Psoas muscle (tissue), 8 donors: ENCODE data around the gene CDH20. TPM values are rescaled to one million over a fixed set of nuclear protein-coding genes. Genes with fewer than 3 reads are reported as not detected.

ENCODE experiments used
- ATAC-seq, 4 donors: fragments of 200-7000 bp; cut with Tn5 transposase; one replicate each; pipeline ENCODE4 v1.9.1; 2020; ENCODE audit warnings: moderate library complexity in 3 of 4, mild to moderate bottlenecking in 2 of 4
- DNase-seq, 2 donors: peaks; one replicate each; pipeline ENCODE4 v3.0.0-alpha.2; 2020
- H3K27ac ChIP-seq: fragments of 200-600 bp; one replicate; pipeline ENCODE4 v1.8.0; 2022
- H3K27me3 ChIP-seq, 3 donors: fragments of 200-600 bp in 1 of 3; one replicate each; pipeline versions ENCODE4 v1.6.1 to v1.8.0; 2013 to 2022; ENCODE audit warnings: low read length in 2 of 3, mild to moderate bottlenecking in 2 of 3, moderate library complexity in 1 of 3; ENCODE audit not compliant: insufficient read depth in 3 of 3
- H3K36me3 ChIP-seq, 2 donors: fragments of 200-600 bp in 1 of 2; one replicate each; pipeline versions ENCODE4 v1.6.1 to v1.8.0; 2013 to 2022; ENCODE audit warnings: low read depth in 1 of 2, mild to moderate bottlenecking in 1 of 2, moderate library complexity in 1 of 2; ENCODE audit not compliant: insufficient read depth in 1 of 2
- H3K4me1 ChIP-seq: fragments of 200-600 bp; one replicate; pipeline ENCODE4 v1.8.0; 2022
- H3K4me3 ChIP-seq: fragments of 200-600 bp; one replicate; pipeline ENCODE4 v1.8.0; 2022; ENCODE audit warnings: mild to moderate bottlenecking
- H3K9me3 ChIP-seq: fragments of 200-600 bp; one replicate; pipeline ENCODE4 v1.8.0; 2022
- WGBS, 3 donors: extraction: QIAGEN DNeasy Blood & Tissue Kit; methylation state at CpG; one replicate each; pipeline versions ENCODE4 v1.1.6 to v1.1.7; 2013; 5-methylcytosine and 5-hydroxymethylcytosine counted together
- intact Hi-C, 2 donors: fragments of 100-400 bp; cut with DNase I; formaldehyde crosslinking; loops; one replicate each; pipeline versions ENCODE4 v1.11.0 to v1.14.2; 2022
- polyA plus RNA-seq, 3 donors: library from polyadenylated mRNA; stranded (reverse); fragments of 200-250 nt; gene quantifications; one replicate each; pipeline ENCODE4 v1.2.3, GENCODE V29; 2013
- total RNA-seq, 4 donors: library from RNA; stranded (reverse); fragmentation: NEBNext Ultra II Directional in 2 of 4; extraction: Animal tissue kit (Norgen Biotek cat#: 25700) in 2 of 4; gene quantifications; one replicate each; pipeline versions ENCODE4 v1.2.1 to v1.2.4, GENCODE V29; 2021 to 2023
- TF ChIP-seq, protein P1 (sequence below): fragments of 200-600 bp; IDR thresholded peaks from one replicate; pipeline ENCODE4 v1.8.0; 2022; ENCODE audit warnings: antibody characterized with exemption
- donor health status: healthy with polysubstance abuse.
- donor health status: DM: no; HTN: no; CAD: no; lungs with moderate emphysema.
- donor health status: Bipolar disorder and iron deficiency.
- donor health status: healthy.
- donor health status: DM: yes; HTN: yes; CAD: no.
- donor health status: DM: no; HTN: no; CAD: no.
- donor health status: DM: no; HTN: no; CAD: no.
- donor health status: DM: yes; HTN: yes; CAD: no.

CDH20 gene
- total and polyA plus RNA-seq, 7 donors: 0.10 to 16.3 (median 2.6) TPM

DNA sequence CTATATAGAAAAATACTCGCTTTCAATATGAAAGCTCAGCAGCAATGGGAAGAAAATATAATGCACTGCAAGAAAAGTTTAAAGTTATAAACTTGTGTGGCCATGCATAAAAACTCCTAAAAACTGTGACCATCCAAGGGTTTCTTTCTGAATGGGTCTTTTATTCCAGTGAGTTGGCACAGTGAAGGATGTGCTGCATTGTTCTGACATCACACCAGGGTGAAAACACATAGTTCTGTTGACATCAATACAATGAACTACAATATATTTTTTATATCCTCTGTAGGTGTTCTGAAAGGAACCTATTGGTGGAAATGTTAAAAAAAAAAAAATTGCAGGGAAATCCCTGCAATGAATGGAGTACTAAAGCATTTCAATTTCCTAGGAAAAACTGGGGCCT lies 80.2 kb downstream of the CDH20 start:
- no peak overlapping the region for H3K4me3 ChIP-seq
- TF ChIP-seq, protein P1, sequence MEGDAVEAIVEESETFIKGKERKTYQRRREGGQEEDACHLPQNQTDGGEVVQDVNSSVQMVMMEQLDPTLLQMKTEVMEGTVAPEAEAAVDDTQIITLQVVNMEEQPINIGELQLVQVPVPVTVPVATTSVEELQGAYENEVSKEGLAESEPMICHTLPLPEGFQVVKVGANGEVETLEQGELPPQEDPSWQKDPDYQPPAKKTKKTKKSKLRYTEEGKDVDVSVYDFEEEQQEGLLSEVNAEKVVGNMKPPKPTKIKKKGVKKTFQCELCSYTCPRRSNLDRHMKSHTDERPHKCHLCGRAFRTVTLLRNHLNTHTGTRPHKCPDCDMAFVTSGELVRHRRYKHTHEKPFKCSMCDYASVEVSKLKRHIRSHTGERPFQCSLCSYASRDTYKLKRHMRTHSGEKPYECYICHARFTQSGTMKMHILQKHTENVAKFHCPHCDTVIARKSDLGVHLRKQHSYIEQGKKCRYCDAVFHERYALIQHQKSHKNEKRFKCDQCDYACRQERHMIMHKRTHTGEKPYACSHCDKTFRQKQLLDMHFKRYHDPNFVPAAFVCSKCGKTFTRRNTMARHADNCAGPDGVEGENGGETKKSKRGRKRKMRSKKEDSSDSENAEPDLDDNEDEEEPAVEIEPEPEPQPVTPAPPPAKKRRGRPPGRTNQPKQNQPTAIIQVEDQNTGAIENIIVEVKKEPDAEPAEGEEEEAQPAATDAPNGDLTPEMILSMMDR: no peak
- intact Hi-C loops: no loop called here
- no peaks in the 10 kb centered on the region for H3K36me3 ChIP-seq
- H3K4me1 ChIP-seq: no peaks in the 10 kb centered on the region
- no peaks in the 10 kb centered on the region for H3K27me3 ChIP-seq
- no peak for ATAC-seq
- no peaks in the 10 kb centered on the region for H3K9me3 ChIP-seq
- no peak for DNase-seq
- no peak overlapping the region for H3K27ac ChIP-seq
- 72 to 88% (median 81%) methylated on average over 1 of the region's 1 CpG for WGBS, 3 donors

DNA sequence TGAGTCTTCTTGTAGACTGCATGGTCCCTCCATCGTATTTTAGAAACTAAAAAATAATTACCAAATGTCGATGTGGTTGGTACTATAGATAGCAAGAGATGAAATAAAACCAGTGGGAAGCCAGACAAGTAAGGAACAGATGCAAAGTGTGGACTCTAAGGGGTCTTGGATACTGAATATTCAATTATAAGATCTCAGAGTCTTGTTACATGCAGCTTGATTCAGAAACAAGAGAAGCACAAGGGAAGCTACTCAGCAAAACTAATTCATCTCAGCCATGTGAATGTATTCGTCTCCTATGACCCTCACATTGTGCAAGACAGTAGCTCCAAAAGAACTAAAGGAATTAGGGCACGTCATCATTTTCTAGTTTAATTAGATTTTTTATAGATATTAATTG lies 80.9 kb downstream of the CDH20 start:
- Histone ChIP-seq H3K4me3 (no peak overlapping the region), H3K27ac (no peak overlapping the region), H3K27me3 (no peaks in the 10 kb centered on the region), H3K4me1 (no peaks in the 10 kb centered on the region), H3K36me3 (no peaks in the 10 kb centered on the region), H3K9me3 (no peaks in the 10 kb centered on the region)
- intact Hi-C loops: no loop called here
- TF ChIP-seq, protein P1: no peak
- no peak for DNase-seq
- no peak for ATAC-seq
- 41 to 70% (median 43%) methylated on average over 4 of the region's 4 CpGs for WGBS, 3 donors

DNA sequence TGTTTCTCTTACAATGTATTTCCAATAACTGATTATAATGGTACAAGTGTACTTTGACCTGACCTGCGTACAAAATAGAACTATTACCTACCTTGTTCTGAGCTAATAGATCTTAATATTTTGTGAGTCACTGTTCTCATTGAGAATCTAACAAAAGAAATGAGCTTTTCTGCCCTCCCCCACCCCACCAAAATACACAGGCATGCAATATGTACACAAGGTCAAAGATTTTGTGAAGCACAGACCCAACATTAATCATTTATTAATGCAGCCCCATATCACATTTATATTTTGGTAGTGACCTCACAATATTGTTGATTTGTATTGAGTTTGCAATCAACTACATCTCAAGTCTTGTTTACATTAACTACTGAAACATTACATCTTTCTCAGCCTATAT lies 86.5 kb downstream of the CDH20 start:
- H3K4me1 ChIP-seq: no peaks in the 10 kb centered on the region
- H3K9me3 ChIP-seq: no peaks in the 10 kb centered on the region
- TF ChIP-seq, protein P1: no peak
- H3K36me3 ChIP-seq: no peaks in the 10 kb centered on the region
- H3K4me3 ChIP-seq: no peak overlapping the region
- DNase-seq (no peak), ATAC-seq (no peak)
- intact Hi-C loops: no loop called here
- WGBS, 3 donors: 92 to 97% (median 92%) methylated on average over 1 of the region's 1 CpG
- H3K27ac ChIP-seq: no peak overlapping the region
- no peaks in the 10 kb centered on the region for H3K27me3 ChIP-seq

DNA sequence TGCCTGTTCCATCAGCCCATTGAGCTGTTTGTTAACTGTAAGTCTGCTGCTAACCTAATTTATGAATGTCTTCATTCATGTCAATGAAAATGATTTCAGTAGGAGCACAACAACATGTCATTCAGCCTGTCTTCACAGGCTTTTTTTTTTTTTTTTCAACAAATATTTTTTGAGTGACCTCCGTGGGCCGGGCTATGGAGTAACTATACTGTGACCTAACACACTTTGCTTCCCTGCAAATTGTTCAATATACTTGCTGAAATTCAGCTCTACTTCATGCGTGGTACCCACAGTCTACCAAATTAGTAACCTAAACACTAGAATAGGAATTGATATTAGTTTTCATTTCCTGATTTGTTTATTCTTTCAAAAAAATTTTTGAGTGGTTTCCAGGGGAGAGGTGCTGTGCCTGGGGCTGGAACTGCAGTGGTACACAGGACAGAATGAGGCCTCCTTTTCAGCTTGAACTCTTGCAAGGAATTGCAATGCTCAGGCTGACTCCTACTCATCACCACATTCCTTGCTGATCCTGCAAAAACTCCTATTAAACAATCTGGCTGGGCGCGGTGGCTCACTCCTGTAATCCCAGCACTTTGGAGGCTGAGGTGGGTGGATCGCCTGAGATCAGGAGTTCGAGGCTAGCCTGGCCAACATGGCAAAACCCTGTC lies 87.1 kb downstream of the CDH20 start:
- Histone ChIP-seq H3K9me3 (no peaks in the 10 kb centered on the region), H3K27ac (no peak overlapping the region), H3K36me3 (no peaks in the 10 kb centered on the region), H3K27me3 (no peaks in the 10 kb centered on the region), H3K4me1 (no peaks in the 10 kb centered on the region), H3K4me3 (no peak overlapping the region)
- DNase-seq (no peak), ATAC-seq (no peak)
- TF ChIP-seq, protein P1: no peak
- WGBS, 3 donors: 87 to 90% (median 87%) methylated on average over 7 of the region's 7 CpGs
- intact Hi-C loops: no loop called here

DNA sequence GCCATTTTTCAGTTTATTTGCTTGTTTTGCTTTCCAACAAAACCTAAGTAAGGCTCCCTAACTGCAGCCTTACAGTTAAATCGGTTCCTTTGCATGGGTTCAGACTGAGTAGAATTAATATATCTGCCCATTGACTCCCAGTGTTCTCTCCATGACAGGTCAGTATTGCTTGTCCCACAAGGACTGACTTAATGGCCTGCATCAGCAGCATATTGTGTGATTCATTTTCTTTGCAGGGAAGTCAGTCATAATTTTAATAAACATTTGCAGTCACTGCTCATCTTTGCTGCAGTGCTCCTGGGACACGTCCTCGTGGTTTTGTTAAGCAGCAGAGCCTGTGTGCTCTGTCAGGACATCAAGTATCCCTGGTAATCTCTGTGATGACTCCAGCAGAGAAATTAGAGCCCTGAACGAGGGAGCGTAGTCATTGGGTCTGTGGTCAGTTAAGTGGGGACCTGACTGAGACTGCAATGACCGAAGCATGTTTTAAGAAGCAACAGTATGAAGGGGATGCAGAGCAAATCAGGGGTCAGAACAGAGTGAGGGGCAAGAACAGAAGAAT lies 93.3 kb downstream of the CDH20 start:
- Histone ChIP-seq H3K4me1 (no peaks in the 10 kb centered on the region), H3K9me3 (no peaks in the 10 kb centered on the region), H3K4me3 (no peak overlapping the region), H3K27me3 (no peaks in the 10 kb centered on the region), H3K27ac (no peak overlapping the region), H3K36me3 (no peaks in the 10 kb centered on the region)
- DNase-seq (no peak), ATAC-seq (no peak)
- 62 to 76% (median 71%) methylated on average over 6 of the region's 6 CpGs for WGBS, 3 donors
- intact Hi-C loops: no loop called here
- TF ChIP-seq, protein P1: no peak
